HepG2 (cell line): ENCODE data around the gene ARHGDIA. TPM values are rescaled to one million over a fixed set of nuclear protein-coding genes. Genes with fewer than 3 reads are reported as not detected.

ENCODE experiments used
- ARID4A ChIP-seq: sonication (generic); formaldehyde crosslinking; IDR thresholded peaks from 2 replicates; pipeline ENCODE4 v1.5.0; 2020; ENCODE audit warnings: mild to moderate bottlenecking, missing genetic modification reagents, borderline replicate concordance
- FOSL2 ChIP-seq: sonication (generic); formaldehyde crosslinking; IDR thresholded peaks from 2 replicates; pipeline ENCODE4 v1.4.0; 2020; ENCODE audit warnings: missing genetic modification reagents
- FOXK2 ChIP-seq: fragments of 450-650 bp; IDR thresholded peaks from 2 replicates; pipeline ENCODE4 v1.6.1; 2016
- HOXA9 ChIP-seq: sonication (generic); formaldehyde crosslinking; IDR thresholded peaks from 2 replicates; pipeline ENCODE4 v1.8.1; 2022; ENCODE audit warnings: missing genetic modification reagents, mild to moderate bottlenecking, moderate library complexity, borderline replicate concordance
- LCORL ChIP-seq, 2 experiments: fragments of 450-650 bp in 1 of 2; sonication (generic) in 1 of 2; formaldehyde crosslinking in 1 of 2; IDR thresholded peaks; 2 replicates each; pipeline versions ENCODE4 v1.5.0 to v1.6.1; 2017 to 2020; ENCODE audit warnings: antibody characterized with exemption in 1 of 2, missing genetic modification reagents in 1 of 2
- NCOA5 ChIP-seq: sonication (generic); formaldehyde crosslinking; IDR thresholded peaks from 2 replicates; pipeline ENCODE4 v1.4.0; 2020; ENCODE audit warnings: missing genetic modification reagents
- PCBP1 ChIP-seq: fragments of 200-400 bp; formaldehyde crosslinking; IDR thresholded peaks from 2 replicates; pipeline ENCODE4 v1.6.1; 2017; ENCODE audit warnings: mild to moderate bottlenecking, low read depth, low read length, borderline replicate concordance
- PITX1 ChIP-seq: sonication (generic); formaldehyde crosslinking; IDR thresholded peaks from 2 replicates; pipeline ENCODE4 v1.5.1; 2020; ENCODE audit warnings: mild to moderate bottlenecking, missing genetic modification reagents
- RXRA ChIP-seq: sonication (generic); formaldehyde crosslinking; IDR thresholded peaks from 2 replicates; pipeline ENCODE4 v1.5.1; 2020; ENCODE audit warnings: missing genetic modification reagents
- TMF1 ChIP-seq: sonication (generic); formaldehyde crosslinking; IDR thresholded peaks from 2 replicates; pipeline ENCODE4 v1.8.1; 2022; ENCODE audit warnings: low read depth, missing genetic modification reagents
- U2AF2 ChIP-seq: fragments of 200-400 bp; formaldehyde crosslinking; IDR thresholded peaks from 2 replicates; pipeline ENCODE4 v1.6.1; 2017; ENCODE audit warnings: low read depth, mild to moderate bottlenecking, low read length
- UBTF ChIP-seq: sonication (generic); formaldehyde crosslinking; IDR thresholded peaks from 2 replicates; pipeline ENCODE4 v1.4.0; 2020; ENCODE audit warnings: mild to moderate bottlenecking, missing genetic modification reagents
- ZC3H13 ChIP-seq: sonication (generic); formaldehyde crosslinking; IDR thresholded peaks from 2 replicates; pipeline ENCODE4 v1.8.1; 2023; ENCODE audit warnings: mild to moderate bottlenecking, missing genetic modification reagents, moderate library complexity
- ZMYM3 ChIP-seq: sonication (generic); formaldehyde crosslinking; IDR thresholded peaks from 2 replicates; pipeline ENCODE4 v1.5.1; 2020; ENCODE audit warnings: mild to moderate bottlenecking, missing genetic modification reagents
- ZNF615 ChIP-seq: sonication (generic); formaldehyde crosslinking; IDR thresholded peaks from 2 replicates; pipeline ENCODE4 v1.5.0; 2020; ENCODE audit warnings: mild to moderate bottlenecking, missing genetic modification reagents, borderline replicate concordance
- ZNF644 ChIP-seq: IDR thresholded peaks from 2 replicates; pipeline ENCODE4 v1.6.1; 2016; ENCODE audit warnings: low read depth
- polyA plus RNA-seq, 8 experiments: library from polyadenylated mRNA; depleted of rRNA in 3 of 8; stranded (reverse) in 7 of 8; unstranded in 1 of 8; fragments of >200 nt; fragmentation: Illumina TruSeq in 4 of 8; extraction: Trizol in 4 of 8; gene quantifications; 2 replicates each; pipeline versions ENCODE4 v1.2.1 to v1.2.3, GENCODE V29; 2011 to 2016; ENCODE audit warnings: low read depth in 4 of 8, missing spikeins in 1 of 8, mixed read lengths in 1 of 8; ENCODE audit not compliant: insufficient read depth in 1 of 8
- total RNA-seq, 5 experiments: library from RNA; depleted of rRNA; stranded (reverse); fragments of >200 nt; fragmentation: Illumina TruSeq; extraction: Trizol; gene quantifications; 2 replicates each; pipeline ENCODE4 v1.2.3, GENCODE V29; 2016; ENCODE audit warnings: low read depth in 1 of 5
- TF ChIP-seq, protein P1 (sequence below): sonication (generic); formaldehyde crosslinking; IDR thresholded peaks from 2 replicates; pipeline ENCODE4 v1.8.1; 2023; ENCODE audit warnings: mild to moderate bottlenecking, missing genetic modification reagents
- TF ChIP-seq, protein P2 (sequence below): IDR thresholded peaks from 2 replicates; pipeline ENCODE4 v1.6.1; 2018; ENCODE audit warnings: missing genetic modification reagents
- TF ChIP-seq, protein P3 (sequence below): sonication (generic); formaldehyde crosslinking; IDR thresholded peaks from 2 replicates; pipeline ENCODE4 v1.4.0; 2020; ENCODE audit warnings: missing genetic modification reagents

ARHGDIA gene
- total and polyA plus RNA-seq, 2 of the 13 experiments (the other 11 are each of a cell fraction or from before 2014, with no cell fraction given) = 40.0 to 64.0 TPM

DNA sequence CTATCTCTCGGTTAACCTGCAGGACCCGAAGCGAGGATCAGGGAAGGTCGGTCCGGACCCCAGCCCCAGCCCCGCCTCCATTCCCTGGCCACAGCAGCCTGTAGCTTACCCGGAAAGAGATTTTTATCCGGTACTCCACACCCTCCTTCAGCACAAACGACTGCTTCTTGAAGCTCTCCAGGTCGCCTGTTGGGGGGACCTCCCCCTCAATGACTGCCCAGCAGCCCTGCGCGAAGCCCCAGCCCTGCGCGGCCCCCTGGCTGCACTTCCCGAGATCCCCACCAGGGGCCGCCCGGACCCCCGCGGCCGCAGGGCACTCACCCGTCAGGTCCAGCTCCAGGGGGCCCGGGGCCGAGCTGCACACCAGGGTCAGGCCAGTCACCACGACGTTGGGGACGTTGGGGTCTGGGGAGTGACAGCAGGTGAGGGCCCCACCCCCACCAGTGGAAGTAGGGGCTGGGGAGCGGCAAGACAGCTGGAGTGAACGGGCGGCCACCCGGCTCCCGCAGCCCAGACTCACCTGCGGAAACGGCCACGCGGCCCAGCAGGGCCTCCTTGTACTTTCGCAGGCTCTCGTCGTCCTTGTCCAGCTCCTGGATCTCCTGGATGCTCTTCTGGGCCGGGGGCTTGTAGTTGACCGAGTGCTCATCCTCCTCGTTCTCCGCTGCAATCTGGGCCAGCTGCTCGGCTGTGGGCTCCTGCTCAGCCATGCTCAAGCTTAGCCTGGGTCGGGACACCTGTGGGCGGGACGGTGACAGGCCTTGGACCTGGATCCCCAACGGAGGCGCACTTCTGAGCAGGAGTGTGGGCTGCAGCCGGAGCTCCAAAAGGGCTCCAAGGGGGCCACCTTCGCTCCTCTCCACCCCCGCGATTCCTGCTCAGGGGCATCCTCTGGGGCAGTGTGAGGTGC lies 1.7 kb downstream of the ARHGDIA start (continued):
- TF ChIP-seq UBTF = peak; percentile 69
- peak; percentile 56 for TF ChIP-seq ARID4A
- peak; percentile 84 for TF ChIP-seq TMF1 (CRISPR knock-in tag)
- TF ChIP-seq HOXA9 (CRISPR knock-in tag) = peak; percentile 91
- TF ChIP-seq ZMYM3 (CRISPR knock-in tag) = no peak
- TF ChIP-seq PCBP1 = peak; percentile 22; the same call in 1 of the 2 replicates
- TF ChIP-seq FOXK2 = no peak
- TF ChIP-seq, protein P1, sequence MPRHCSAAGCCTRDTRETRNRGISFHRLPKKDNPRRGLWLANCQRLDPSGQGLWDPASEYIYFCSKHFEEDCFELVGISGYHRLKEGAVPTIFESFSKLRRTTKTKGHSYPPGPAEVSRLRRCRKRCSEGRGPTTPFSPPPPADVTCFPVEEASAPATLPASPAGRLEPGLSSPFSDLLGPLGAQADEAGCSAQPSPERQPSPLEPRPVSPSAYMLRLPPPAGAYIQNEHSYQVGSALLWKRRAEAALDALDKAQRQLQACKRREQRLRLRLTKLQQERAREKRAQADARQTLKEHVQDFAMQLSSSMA = no peak
- no peak for TF ChIP-seq ZNF615 (CRISPR knock-in tag)
- peak; percentile 4; the same call in 1 of the 2 replicates for TF ChIP-seq RXRA (CRISPR knock-in tag)
- peak; percentile 9; the same call in 1 of the 2 replicates for TF ChIP-seq NCOA5 (CRISPR knock-in tag)
- TF ChIP-seq, protein P2, sequence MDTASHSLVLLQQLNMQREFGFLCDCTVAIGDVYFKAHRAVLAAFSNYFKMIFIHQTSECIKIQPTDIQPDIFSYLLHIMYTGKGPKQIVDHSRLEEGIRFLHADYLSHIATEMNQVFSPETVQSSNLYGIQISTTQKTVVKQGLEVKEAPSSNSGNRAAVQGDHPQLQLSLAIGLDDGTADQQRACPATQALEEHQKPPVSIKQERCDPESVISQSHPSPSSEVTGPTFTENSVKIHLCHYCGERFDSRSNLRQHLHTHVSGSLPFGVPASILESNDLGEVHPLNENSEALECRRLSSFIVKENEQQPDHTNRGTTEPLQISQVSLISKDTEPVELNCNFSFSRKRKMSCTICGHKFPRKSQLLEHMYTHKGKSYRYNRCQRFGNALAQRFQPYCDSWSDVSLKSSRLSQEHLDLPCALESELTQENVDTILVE (CRISPR knock-in tag) = no peak; the same call in 1 of the 2 replicates
- no peak for TF ChIP-seq U2AF2
- no peak for TF ChIP-seq ZNF644 (CRISPR knock-in tag)
- no peak for TF ChIP-seq LCORL (IDR thresholded peaks at IDR 0.05)
- TF ChIP-seq LCORL (CRISPR knock-in tag; IDR thresholded peaks at IDR 0.05) = 0 out of 2 replicates have a peak, but pooled peaks have one; percentile 14
- TF ChIP-seq PITX1 (CRISPR knock-in tag) = 0 out of 2 replicates have a peak, but pooled peaks have one; percentile 14
- TF ChIP-seq FOSL2 = no peak; the same call in 1 of the 2 replicates
- peak; percentile 71 for TF ChIP-seq ZC3H13 (CRISPR knock-in tag)
- TF ChIP-seq, protein P3, sequence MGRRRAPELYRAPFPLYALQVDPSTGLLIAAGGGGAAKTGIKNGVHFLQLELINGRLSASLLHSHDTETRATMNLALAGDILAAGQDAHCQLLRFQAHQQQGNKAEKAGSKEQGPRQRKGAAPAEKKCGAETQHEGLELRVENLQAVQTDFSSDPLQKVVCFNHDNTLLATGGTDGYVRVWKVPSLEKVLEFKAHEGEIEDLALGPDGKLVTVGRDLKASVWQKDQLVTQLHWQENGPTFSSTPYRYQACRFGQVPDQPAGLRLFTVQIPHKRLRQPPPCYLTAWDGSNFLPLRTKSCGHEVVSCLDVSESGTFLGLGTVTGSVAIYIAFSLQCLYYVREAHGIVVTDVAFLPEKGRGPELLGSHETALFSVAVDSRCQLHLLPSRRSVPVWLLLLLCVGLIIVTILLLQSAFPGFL (CRISPR knock-in tag) = peak; percentile 87; the same call in 1 of the 2 replicates
